GM12878 (cell line): ENCODE data around the gene ARRDC1. TPM values are rescaled to one million over a fixed set of nuclear protein-coding genes. Genes with fewer than 3 reads are reported as not detected.

Source experiments
- ATAC-seq: fragments of 200-7000 bp; cut with Tn5 transposase; 3 replicates; pipeline ENCODE4 v1.9.1; 2020; ENCODE audit warnings: mild to moderate bottlenecking, moderate library complexity
- BruUV-seq: library from RNA; stranded (reverse); fragments of 400-500 nt; replicated peaks from 2 replicates; lab custom pipeline; 2021; lab: Mats Ljungman, UMichigan
- CTCF ChIA-PET: fragments of 300-600 bp; sonication (Branson Sonifier 250); formaldehyde crosslinking; extraction: SDS; loops from one replicate; lab custom pipeline; 2021; ENCODE audit warnings: inconsistent platforms; lab: Yijun Ruan, JAX
- POLR2A ChIA-PET: fragments of 350-600 bp; formaldehyde crosslinking; extraction: SDS; loops from one replicate; lab custom pipeline; 2021; ENCODE audit warnings: inconsistent platforms; lab: Charles Lee
- RAD21 ChIA-PET: fragments of 300-600 bp; sonication (Branson Sonifier 250); formaldehyde crosslinking; loops from one replicate; lab custom pipeline; 2023; ENCODE audit warnings: antibody characterized with exemption; ENCODE audit not compliant: unreplicated experiment; lab: Charles Lee
- SMC1A ChIA-PET: fragments of 300-600 bp; sonication (Branson Sonifier 250); formaldehyde crosslinking; loops from one replicate; lab custom pipeline; 2023; ENCODE audit not compliant: unreplicated experiment, uncharacterized antibody; lab: Charles Lee
- DNase-seq: peaks from one replicate; pipeline ENCODE4 v3.0.0-alpha.2; 2011; ENCODE audit warnings: low read depth, low spot score
- FAIRE-seq: peaks from 3 replicates; lab custom pipeline; 2011; peaks lifted over from hg19 to GRCh38; lab: Jason Lieb, UNC
- H2AFZ ChIP-seq: 2 replicates; pipeline ENCODE4 v1.6.0; 2011; ENCODE audit warnings: low read depth, low read length, control low read depth; ENCODE audit not compliant: control insufficient read depth
- H3K27ac ChIP-seq: 2 replicates; pipeline ENCODE4 v1.5.1; 2011; ENCODE audit warnings: control low read depth; ENCODE audit not compliant: control insufficient read depth, insufficient read depth
- H3K27me3 ChIP-seq, 2 experiments: replicated peaks in 1 of 2; 2 replicates each; pipeline versions ENCODE4 v1.6.0 to v1.6.1; 2011; ENCODE audit warnings: low read length in 1 of 2; ENCODE audit not compliant: control insufficient read depth in 2 of 2, insufficient read depth in 2 of 2
- H3K36me3 ChIP-seq, 2 experiments: 2 replicates each; pipeline ENCODE4 v1.5.1; 2011; ENCODE audit warnings: low read length in 1 of 2; ENCODE audit not compliant: control insufficient read depth in 2 of 2, insufficient read depth in 2 of 2
- H3K4me1 ChIP-seq: 2 replicates; pipeline ENCODE4 v1.6.1; 2011; ENCODE audit warnings: mild to moderate bottlenecking, low read length, moderate library complexity, mixed read lengths; ENCODE audit not compliant: control insufficient read depth, insufficient read depth
- H3K4me2 ChIP-seq: 2 replicates; pipeline ENCODE4 v1.6.0; 2011; ENCODE audit warnings: control low read depth; ENCODE audit not compliant: control insufficient read depth, insufficient read depth
- H3K4me3 ChIP-seq: fragments of 200-600 bp; sonication (generic); 2 replicates; pipeline ENCODE4 v1.5.1; 2016
- H3K79me2 ChIP-seq: 2 replicates; pipeline ENCODE4 v1.6.0; 2011; ENCODE audit warnings: low read length; ENCODE audit not compliant: control insufficient read depth, insufficient read depth
- H3K9ac ChIP-seq: 2 replicates; pipeline ENCODE4 v1.8.0; 2011; ENCODE audit warnings: low read length, control low read depth, mixed read lengths; ENCODE audit not compliant: control insufficient read depth, insufficient read depth
- H3K9me3 ChIP-seq: replicated peaks from 3 replicates; pipeline ENCODE4 v1.5.1; 2011; ENCODE audit warnings: mild to moderate bottlenecking, low read length; ENCODE audit not compliant: control insufficient read depth, insufficient read depth
- H4K20me1 ChIP-seq: 2 replicates; pipeline ENCODE4 v1.6.0; 2011; ENCODE audit not compliant: control insufficient read depth, insufficient read depth
- PBX3 ChIP-seq: IDR thresholded peaks from 2 replicates; pipeline ENCODE4 v1.6.1; 2011; ENCODE audit warnings: mild to moderate bottlenecking, low read depth, low read length, moderate library complexity; ENCODE audit not compliant: insufficient replicate concordance
- RFX5 ChIP-seq: IDR thresholded peaks from 2 replicates; pipeline ENCODE4 v1.6.1; 2011; ENCODE audit warnings: low read depth, low read length, improper control_type of control experiment
- ZSCAN29 ChIP-seq: fragments of 450-650 bp; IDR thresholded peaks from 2 replicates; pipeline ENCODE4 v1.6.1; 2017; ENCODE audit warnings: mild to moderate bottlenecking, moderate library complexity
- WGBS: methylation state at CpG from one replicate; pipeline ENCODE4 v1.1.6; 2016; ENCODE audit warnings: low lambda C conversion rate; ENCODE audit not compliant: insufficient replicate concordance, insufficient coverage; ENCODE audit errors: missing lambda C conversion rate; 5-methylcytosine and 5-hydroxymethylcytosine counted together
- in situ Hi-C: fragments of 300-500 bp; cut with MboI; formaldehyde crosslinking; loops from 9 replicates; pipeline ENCODE4 v1.14.3; 2018; ENCODE audit warnings: mixed read lengths
- intact Hi-C: fragments of 100-400 bp; cut with micrococcal nuclease; formaldehyde crosslinking; loops from one replicate; pipeline ENCODE4 v1.14.2; 2022; ENCODE audit not compliant: unreplicated experiment
- polyA plus RNA-seq, 11 experiments: library from polyadenylated mRNA; depleted of rRNA in 4 of 11; unstranded in 6 of 11; stranded (reverse) in 5 of 11; fragments of >200 nt; fragmentation: Nextera tagmentation in 4 of 11; fragmentation: Illumina TruSeq in 1 of 11; extraction: Ambion mirVana in 4 of 11; extraction: Trizol in 1 of 11; gene quantifications; 1 replicate in 1 of 11; 2 replicates in 10 of 11; pipeline versions ENCODE4 v1.2.1 to v1.2.3, GENCODE V29; 2011 to 2016; ENCODE audit warnings: inconsistent platforms in 2 of 11, missing spikeins in 2 of 11, low read depth in 1 of 11
- total RNA-seq, 4 experiments: library from RNA; depleted of rRNA in 3 of 4; stranded (reverse); fragments of >200 nt in 3 of 4; fragmentation: Illumina TruSeq in 1 of 4; extraction: Trizol in 1 of 4; gene quantifications; 2 replicates each; pipeline versions ENCODE4 v1.2.1 to v1.2.3, GENCODE V29; 2013 to 2021
- TF ChIP-seq, protein P1 (sequence below): fragments of 450-650 bp; IDR thresholded peaks from 2 replicates; pipeline ENCODE4 v1.6.1; 2017; ENCODE audit warnings: mild to moderate bottlenecking

ARRDC1 gene
- total and polyA plus RNA-seq, 10 of the 15 experiments (the other 5 are each of a cell fraction or from before 2014, with no cell fraction given) = 0.23 to 34.4 (median 20.9) TPM

DNA sequence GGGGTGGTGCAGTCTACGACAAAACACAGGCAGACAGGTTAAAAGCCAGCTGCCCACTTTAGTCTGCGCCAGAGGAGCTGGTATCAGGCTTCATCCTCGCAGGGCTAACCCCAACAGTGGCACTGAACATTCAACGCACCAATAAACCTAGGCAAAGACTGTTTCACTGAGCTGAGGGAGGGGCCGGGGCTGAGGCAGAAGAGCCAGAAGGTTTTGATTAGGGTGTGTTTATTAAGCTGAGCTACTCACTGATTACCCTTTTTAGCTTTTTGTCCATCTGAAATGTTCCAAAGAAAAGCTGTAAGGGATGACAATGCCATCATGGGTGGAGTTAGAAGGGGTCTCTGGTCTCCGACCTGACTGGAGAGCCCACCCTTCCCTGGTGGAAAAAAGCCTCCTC lies 16.6 kb upstream of the ARRDC1 start:
- in situ Hi-C loops = no loop called here
- 87% methylated on average over 6 of the region's 6 CpGs for WGBS
- peak overlapping the region; percentile 81; the same call in 1 of the 2 replicates for H3K4me3 ChIP-seq

More for the DNA sequence above, 16.6 kb upstream of the ARRDC1 start:
- ChIA-PET RAD21 (no interaction called here), SMC1A (no interaction called here), POLR2A (no interaction called here), CTCF (interaction anchor here (0.9 to 1.8 kb wide), 2 partner anchors 10 to 37 kb away, joined by 3 to 9 read pairs; partner anchors contain the start of genes DPH7 and MRPL41)
- peaks cover 11 to 14% of the 10 kb centered on the region in 2 experiments; a peak in 3 of 4 replicates for H3K36me3 ChIP-seq
- ATAC-seq (no peak), DNase-seq (no peak), FAIRE-seq (no peak)
- H3K9ac ChIP-seq = peak overlapping the region; percentile 78
- no peak overlapping the region for H3K27ac ChIP-seq
- H3K4me2 ChIP-seq = peak overlapping the region; percentile 91
- no peaks in the 10 kb centered on the region for H4K20me1 ChIP-seq
- no peaks in the 10 kb centered on the region for H3K27me3 ChIP-seq
- BruUV-seq = no TSS peak
- no peak overlapping the region for H2AFZ ChIP-seq
- peaks cover 14% of the 10 kb centered on the region for H3K79me2 ChIP-seq
- intact Hi-C loops = no loop called here
- no peaks in the 10 kb centered on the region for H3K9me3 ChIP-seq
- peaks cover 6% of the 10 kb centered on the region; the same call in 1 of the 2 replicates for H3K4me1 ChIP-seq
- no peak for TF ChIP-seq PBX3
- no peak for TF ChIP-seq ZSCAN29
- no peak for TF ChIP-seq RFX5
- TF ChIP-seq, protein P1, sequence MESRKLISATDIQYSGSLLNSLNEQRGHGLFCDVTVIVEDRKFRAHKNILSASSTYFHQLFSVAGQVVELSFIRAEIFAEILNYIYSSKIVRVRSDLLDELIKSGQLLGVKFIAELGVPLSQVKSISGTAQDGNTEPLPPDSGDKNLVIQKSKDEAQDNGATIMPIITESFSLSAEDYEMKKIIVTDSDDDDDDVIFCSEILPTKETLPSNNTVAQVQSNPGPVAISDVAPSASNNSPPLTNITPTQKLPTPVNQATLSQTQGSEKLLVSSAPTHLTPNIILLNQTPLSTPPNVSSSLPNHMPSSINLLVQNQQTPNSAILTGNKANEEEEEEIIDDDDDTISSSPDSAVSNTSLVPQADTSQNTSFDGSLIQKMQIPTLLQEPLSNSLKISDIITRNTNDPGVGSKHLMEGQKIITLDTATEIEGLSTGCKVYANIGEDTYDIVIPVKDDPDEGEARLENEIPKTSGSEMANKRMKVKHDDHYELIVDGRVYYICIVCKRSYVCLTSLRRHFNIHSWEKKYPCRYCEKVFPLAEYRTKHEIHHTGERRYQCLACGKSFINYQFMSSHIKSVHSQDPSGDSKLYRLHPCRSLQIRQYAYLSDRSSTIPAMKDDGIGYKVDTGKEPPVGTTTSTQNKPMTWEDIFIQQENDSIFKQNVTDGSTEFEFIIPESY = no peak
